Measurements from ENCODE around the gene ZNF611. TPM values are rescaled to one million over a fixed set of nuclear protein-coding genes. Genes with fewer than 3 reads are reported as not detected.

ZNF611 gene
- total and polyA plus RNA-seq, 10 of the 15 experiments (the other 5 are each of a cell fraction or from before 2014, with no cell fraction given), result 1.4 to 16.8 (median 7.6) TPM

GRCh38 chr19:52691215-52691610 is 43.6 kb downstream of the ZNF611 start (continued):
- TF ChIP-seq ZBTB40 (IDR thresholded peaks at IDR 0.05; ENCODE audit: borderline replicate concordance) (0 out of 2 replicates have a peak, but pooled peaks have one; percentile 35), PAX5 (IDR thresholded peaks at IDR 0.05; ENCODE audit: borderline replicate concordance, low read depth, low read length) (no peak)

GRCh38 chr19:52690369-52691214 is 44.3 kb downstream of the ZNF611 start:
- peaks cover 9% of the 10 kb centered on the region for H3K79me2 ChIP-seq (ENCODE audit: control insufficient read depth, insufficient read depth, low read length)
- CTCF ChIA-PET, result no interaction called here
- DNase-seq (ENCODE audit: low read depth, low spot score) (peak; percentile 45), ATAC-seq (peak; percentile 85), FAIRE-seq (no peak)
- SMC1A ChIA-PET (ENCODE audit: uncharacterized antibody, unreplicated experiment), result no interaction called here
- peak overlapping the region; percentile 84 for H3K9ac ChIP-seq (ENCODE audit: control insufficient read depth, insufficient read depth, low read length)
- no peaks in the 10 kb centered on the region for H3K36me3 ChIP-seq (ENCODE audit: control insufficient read depth in 2 of 2, insufficient read depth in 2 of 2, low read length in 1 of 2)
- peak overlapping the region; percentile 88 for H3K27ac ChIP-seq (ENCODE audit: control insufficient read depth, insufficient read depth)
- POLR2A ChIA-PET, result interaction anchor here (0.5 to 1.5 kb wide), 3 partner anchors 38 to 305 kb away, joined by 3 to 11 read pairs (median 5); partner anchors contain the start of gene ZNF83
- peak overlapping the region; percentile 90 for H3K4me3 ChIP-seq
- H3K4me1 ChIP-seq (ENCODE audit: control insufficient read depth, insufficient read depth, low read length), result peaks cover 7% of the 10 kb centered on the region
- H2AFZ ChIP-seq (ENCODE audit: control insufficient read depth, low read depth, low read length), result peak overlapping the region; percentile 99
- in situ Hi-C loops (cut with MboI), result no loop called here
- H4K20me1 ChIP-seq (ENCODE audit: control insufficient read depth, insufficient read depth), result no peaks in the 10 kb centered on the region
- under 1% methylated on average over 26 of the region's 47 CpGs for WGBS (ENCODE audit: insufficient coverage, insufficient replicate concordance, low lambda C conversion rate, missing lambda C conversion rate)
- H3K27me3 ChIP-seq (replicated peaks in 1 of 2; ENCODE audit: control insufficient read depth in 2 of 2, insufficient read depth in 2 of 2, low read length in 1 of 2), result no peaks in the 10 kb centered on the region
- TSS peak; percentile 100 for BruUV-seq (replicated peaks)
- peaks cover 3% of the 10 kb centered on the region for H3K9me3 ChIP-seq (replicated peaks; ENCODE audit: control insufficient read depth, insufficient read depth, low read length)
- RAD21 ChIA-PET (ENCODE audit: unreplicated experiment), result interaction anchor here (0.6 to 1.0 kb wide), 2 partner anchors 22 to 147 kb away, joined by 3 read pairs; no protein-coding TSS in a partner anchor
- intact Hi-C loops (cut with micrococcal nuclease; ENCODE audit: unreplicated experiment), result loop anchor here (5.0 kb wide), 3 partner anchors 42 to 97 kb away; partner anchors contain the start of gene ZNF600
- H3K4me2 ChIP-seq (ENCODE audit: control insufficient read depth, insufficient read depth), result peak overlapping the region; percentile 89
- TF ChIP-seq RUNX3 (IDR thresholded peaks at IDR 0.05; ENCODE audit: low read length) (peak; percentile 79), SMAD5 (IDR thresholded peaks at IDR 0.05; ENCODE audit: low read depth) (peak; percentile 60; the same call in 1 of the 2 replicates), HSF1 (IDR thresholded peaks at IDR 0.05; ENCODE audit: low read depth, low read length) (peak; percentile 89), HDGF (IDR thresholded peaks at IDR 0.05) (no peak), E2F4 (IDR thresholded peaks at IDR 0.05; ENCODE audit: low read depth, low read length) (peak; percentile 28), IRF5 (IDR thresholded peaks at IDR 0.05; ENCODE audit: borderline replicate concordance) (no peak)
